Measurements from ENCODE around the gene TCF23. TPM values are rescaled to one million over a fixed set of nuclear protein-coding genes. Genes with fewer than 3 reads are reported as not detected.

TCF23 gene
- total RNA-seq, 1 donor from 2014 or later, result not detected

GRCh38 chr2:27131429-27131828 lies 17.4 kb upstream of the TCF23 start:
- no peaks in the 10 kb centered on the region for H3K27me3 Mint-ChIP-seq (ENCODE audit: low read depth)
- H3K4me3 Mint-ChIP-seq (ENCODE audit: unreplicated experiment), result no peak overlapping the region

GRCh38 chr2:27133195-27133875 lies 15.5 kb upstream of the TCF23 start:
- Mint-ChIP-seq H3K27ac (ENCODE audit: unreplicated experiment) (peak overlapping the region; percentile 51), H3K36me3 (ENCODE audit: low read depth) (peaks cover 9% of the 10 kb centered on the region), H3K9me3 (ENCODE audit: low read depth) (no peaks in the 10 kb centered on the region), H3K4me1 (ENCODE audit: low read depth) (peaks cover 14% of the 10 kb centered on the region), H3K27me3 (ENCODE audit: low read depth) (no peaks in the 10 kb centered on the region), H3K4me3 (ENCODE audit: unreplicated experiment) (peak overlapping the region; percentile 91)
- DNase-seq (ENCODE audit: low spot score), result no peak
- TF ChIP-seq CTCF (IDR thresholded peaks at IDR 0.05), result no peak

More at GRCh38 chr2:27131429-27131828, 17.4 kb upstream of the TCF23 start:
- Mint-ChIP-seq H3K9me3 (ENCODE audit: low read depth) (no peaks in the 10 kb centered on the region), H3K36me3 (ENCODE audit: low read depth) (peaks cover 9% of the 10 kb centered on the region), H3K4me1 (ENCODE audit: low read depth) (peaks cover 14% of the 10 kb centered on the region), H3K27ac (ENCODE audit: unreplicated experiment) (no peak overlapping the region)
- no peak for TF ChIP-seq CTCF (IDR thresholded peaks at IDR 0.05)
- DNase-seq (ENCODE audit: low spot score), result no peak

- peak; percentile 66 for TF ChIP-seq CTCF (IDR thresholded peaks at IDR 0.05)
- Mint-ChIP-seq H3K27me3 (ENCODE audit: low read depth) (no peaks in the 10 kb centered on the region), H3K9me3 (ENCODE audit: low read depth) (no peaks in the 10 kb centered on the region), H3K27ac (ENCODE audit: unreplicated experiment) (peak within 1 kb of the TSS; percentile 94), H3K36me3 (ENCODE audit: low read depth) (peaks cover 9% of the 10 kb centered on the region), H3K4me1 (ENCODE audit: low read depth) (peaks cover 14% of the 10 kb centered on the region), H3K4me3 (ENCODE audit: unreplicated experiment) (peak within 1 kb of the TSS; percentile 91)
- DNase-seq (ENCODE audit: low spot score), result peak; percentile 99
Measured at GRCh38 chr2:27133905-27134780, 14.7 kb upstream of the TCF23 start, which contains the start of gene PREB. Gene PREB (minus strand): TSS chr2:27134636. CDS start chr2:27134421, 215 bp downstream.

- TF ChIP-seq CTCF (IDR thresholded peaks at IDR 0.05), result no peak
- no peak overlapping the region for H3K27ac Mint-ChIP-seq (ENCODE audit: unreplicated experiment)
Measured at GRCh38 chr2:27134781-27135477, 13.9 kb upstream of the TCF23 start.

GRCh38 chr2:27135478-27135955 lies 13.3 kb upstream of the TCF23 start:
- H3K4me1 Mint-ChIP-seq (ENCODE audit: low read depth), result peaks cover 14% of the 10 kb centered on the region
- H3K27me3 Mint-ChIP-seq (ENCODE audit: low read depth), result no peaks in the 10 kb centered on the region
- H3K36me3 Mint-ChIP-seq (ENCODE audit: low read depth), result peaks cover 9% of the 10 kb centered on the region
- no peaks in the 10 kb centered on the region for H3K9me3 Mint-ChIP-seq (ENCODE audit: low read depth)
- no peak for DNase-seq (ENCODE audit: low spot score)
- H3K27ac Mint-ChIP-seq (ENCODE audit: unreplicated experiment), result no peak overlapping the region
- no peak for TF ChIP-seq CTCF (IDR thresholded peaks at IDR 0.05)
- H3K4me3 Mint-ChIP-seq (ENCODE audit: unreplicated experiment), result peak overlapping the region; percentile 91

More at GRCh38 chr2:27134781-27135477, 13.9 kb upstream of the TCF23 start:
- Mint-ChIP-seq H3K27me3 (ENCODE audit: low read depth) (no peaks in the 10 kb centered on the region), H3K9me3 (ENCODE audit: low read depth) (no peaks in the 10 kb centered on the region), H3K4me1 (ENCODE audit: low read depth) (peaks cover 14% of the 10 kb centered on the region), H3K36me3 (ENCODE audit: low read depth) (peaks cover 9% of the 10 kb centered on the region), H3K4me3 (ENCODE audit: unreplicated experiment) (peak overlapping the region; percentile 91)
- no peak for DNase-seq (ENCODE audit: low spot score)

Data from chondrocyte (in vitro differentiated cells).